GM18505 (cell line): ENCODE data around the gene SPINK14.

Experiments used
- ATAC-seq: cut with Tn5 transposase; IDR thresholded peaks from one replicate; pipeline ENCODE4 v1.9.1; 2021; ENCODE audit not compliant: unreplicated experiment
- POLR2A ChIP-seq: IDR thresholded peaks from 4 replicates; pipeline ENCODE4 v1.6.1; 2011; ENCODE audit warnings: borderline replicate concordance; ENCODE audit not compliant: insufficient read depth, insufficient read length; ENCODE audit errors: extremely low read depth

SPINK14 gene

GRCh38 chr5:148209151-148209770 is 40.9 kb downstream of the SPINK14 start:
- no peak for ATAC-seq
- no peak for TF ChIP-seq POLR2A

GRCh38 chr5:148214665-148215185 is 46.4 kb downstream of the SPINK14 start:
- TF ChIP-seq POLR2A, result no peak
- ATAC-seq, result no peak

GRCh38 chr5:148221508-148221907 is 53.2 kb downstream of the SPINK14 start:
- no peak for ATAC-seq
- TF ChIP-seq POLR2A, result no peak

- no peak for TF ChIP-seq POLR2A
- no peak for ATAC-seq
Measured at GRCh38 chr5:148224117-148224742, 55.9 kb downstream of the SPINK14 start.
